Measurements from ENCODE around the gene ABCG1. TPM values are rescaled to one million over a fixed set of nuclear protein-coding genes. Genes with fewer than 3 reads are reported as not detected.

ABCG1 gene
- total and polyA plus RNA-seq, 2 of the 4 experiments (the other 2 are of a cell fraction) = 0.19 to 0.36 TPM

DNA sequence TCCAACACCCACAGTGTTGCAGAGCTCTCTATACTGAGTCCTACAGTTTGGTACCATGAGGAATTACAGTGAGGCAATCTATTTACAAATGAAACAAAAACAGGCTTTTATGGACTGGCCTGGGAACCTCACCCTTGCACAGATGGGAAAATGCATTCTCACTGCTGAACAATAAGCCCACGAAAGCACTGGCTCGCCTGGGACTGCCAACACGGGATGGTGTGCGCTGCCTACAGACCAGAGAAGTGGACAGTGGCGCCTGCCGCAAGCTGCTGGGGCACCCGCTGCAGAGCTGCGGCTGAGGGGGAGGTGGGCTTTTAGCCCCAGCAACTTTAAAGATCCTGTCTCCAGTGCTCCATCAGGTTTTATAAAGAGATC is 28.5 kb upstream of the ABCG1 start:
- dilution Hi-C loops (cut with HindIII; ENCODE audit: low sequenced_read_pairs, unreplicated experiment) = no loop called here
- H4K91ac ChIP-seq (ENCODE audit: insufficient read depth, low read depth, low read length) = no peak overlapping the region
- H3K4me1 ChIP-seq (ENCODE audit: control insufficient read depth, insufficient read depth, low read length) = no peaks in the 10 kb centered on the region; the same call in 1 of the 2 replicates
- H3K79me1 ChIP-seq (ENCODE audit: low read depth in 1 of 2, low read length in 2 of 2) = no peaks in the 10 kb centered on the region
- no peak overlapping the region for H2BK120ac ChIP-seq (ENCODE audit: low read depth, low read length)
- H2AFZ ChIP-seq (replicated peaks; ENCODE audit: low read length, poor library complexity) = no peak overlapping the region
- H2AK5ac ChIP-seq (ENCODE audit: low read depth, low read length) = no peak overlapping the region
- BruUV-seq (replicated peaks) = no TSS peak
- no peak overlapping the region for H3K9ac ChIP-seq (ENCODE audit: low read depth, low read length)
- H4K8ac ChIP-seq (ENCODE audit: low read depth in 2 of 2, low read length in 2 of 2) = no peak overlapping the region
- H4K5ac ChIP-seq (ENCODE audit: low read depth, low read length) = no peak overlapping the region
- no peak overlapping the region for H3K4ac ChIP-seq (ENCODE audit: low read depth, low read length)
- WGBS, 2 experiments (ENCODE audit: extremely low coverage in 2 of 2, insufficient read length in 1 of 2) = 80% methylated on average over 8 of the region's 8 CpGs; no CpG with 5 or more reads in 1 of the 2 experiments
- no peak for TF ChIP-seq CHD1 (IDR thresholded peaks at IDR 0.05; ENCODE audit: low read depth, low read length)
- no peak for TF ChIP-seq RFX5 (IDR thresholded peaks at IDR 0.05; ENCODE audit: low read depth, low read length)
- TF ChIP-seq RAD21 (IDR thresholded peaks at IDR 0.05; ENCODE audit: low read length) = no peak
- no peak for TF ChIP-seq MAFK (IDR thresholded peaks at IDR 0.05; ENCODE audit: low read depth, low read length)
- TF ChIP-seq MAZ (IDR thresholded peaks at IDR 0.05; ENCODE audit: borderline replicate concordance, low read depth, low read length) = no peak
- no peak for TF ChIP-seq CEBPB (IDR thresholded peaks at IDR 0.05; ENCODE audit: low read depth, low read length)
- TF ChIP-seq SMC3 (IDR thresholded peaks at IDR 0.05; ENCODE audit: low read depth, low read length) = no peak
- TF ChIP-seq, protein P1, sequence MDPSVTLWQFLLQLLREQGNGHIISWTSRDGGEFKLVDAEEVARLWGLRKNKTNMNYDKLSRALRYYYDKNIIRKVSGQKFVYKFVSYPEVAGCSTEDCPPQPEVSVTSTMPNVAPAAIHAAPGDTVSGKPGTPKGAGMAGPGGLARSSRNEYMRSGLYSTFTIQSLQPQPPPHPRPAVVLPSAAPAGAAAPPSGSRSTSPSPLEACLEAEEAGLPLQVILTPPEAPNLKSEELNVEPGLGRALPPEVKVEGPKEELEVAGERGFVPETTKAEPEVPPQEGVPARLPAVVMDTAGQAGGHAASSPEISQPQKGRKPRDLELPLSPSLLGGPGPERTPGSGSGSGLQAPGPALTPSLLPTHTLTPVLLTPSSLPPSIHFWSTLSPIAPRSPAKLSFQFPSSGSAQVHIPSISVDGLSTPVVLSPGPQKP (IDR thresholded peaks at IDR 0.05; ENCODE audit: borderline replicate concordance, low read depth, low read length) = no peak
- no peak for TF ChIP-seq RCOR1 (IDR thresholded peaks at IDR 0.05; ENCODE audit: insufficient replicate concordance, low read length)
- TF ChIP-seq NFE2L2 (IDR thresholded peaks at IDR 0.05; ENCODE audit: low read depth, low read length) = no peak
- no peak for TF ChIP-seq CTCF (conservative IDR thresholded peaks at IDR 0.05; ENCODE audit: low read depth, low read length)
- no peak for TF ChIP-seq POLR2A (IDR thresholded peaks at IDR 0.05; ENCODE audit: low read depth, low read length)
- no peak for TF ChIP-seq FOS (IDR thresholded peaks at IDR 0.05; ENCODE audit: low read depth, low read length)
- TF ChIP-seq MXI1 (IDR thresholded peaks at IDR 0.05; ENCODE audit: borderline replicate concordance, low read depth, low read length) = no peak
- TF ChIP-seq BHLHE40 (IDR thresholded peaks at IDR 0.05; ENCODE audit: low read depth, low read length) = no peak
- TF ChIP-seq, protein P2, sequence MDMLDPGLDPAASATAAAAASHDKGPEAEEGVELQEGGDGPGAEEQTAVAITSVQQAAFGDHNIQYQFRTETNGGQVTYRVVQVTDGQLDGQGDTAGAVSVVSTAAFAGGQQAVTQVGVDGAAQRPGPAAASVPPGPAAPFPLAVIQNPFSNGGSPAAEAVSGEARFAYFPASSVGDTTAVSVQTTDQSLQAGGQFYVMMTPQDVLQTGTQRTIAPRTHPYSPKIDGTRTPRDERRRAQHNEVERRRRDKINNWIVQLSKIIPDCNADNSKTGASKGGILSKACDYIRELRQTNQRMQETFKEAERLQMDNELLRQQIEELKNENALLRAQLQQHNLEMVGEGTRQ (IDR thresholded peaks at IDR 0.05; ENCODE audit: low read depth, low read length) = no peak
- H3K14ac ChIP-seq (replicated peaks; ENCODE audit: low read depth, low read length) = no peak overlapping the region
- H3K27me3 ChIP-seq (ENCODE audit: control insufficient read depth, insufficient read depth, low read length) = peaks cover 14% of the 10 kb centered on the region; the same call in 1 of the 2 replicates
- H2BK15ac ChIP-seq (ENCODE audit: low read depth, low read length) = no peak overlapping the region
- no peaks in the 10 kb centered on the region for H3K9me1 ChIP-seq (ENCODE audit: insufficient read depth, low read length)
- POLR2A ChIA-PET (ENCODE audit: unreplicated experiment) = no interaction called here
- H3K56ac ChIP-seq (ENCODE audit: extremely low read depth, insufficient read depth, low read length) = no peak overlapping the region
- no peak overlapping the region for H2AK9ac ChIP-seq (replicated peaks; ENCODE audit: low read depth, low read length, poor library complexity)
- no peak overlapping the region for H3K27ac ChIP-seq (ENCODE audit: insufficient read depth, low read length)
- no peak overlapping the region for H2BK20ac ChIP-seq (ENCODE audit: low read depth, low read length)
- no peak for DNase-seq
- H2BK5ac ChIP-seq (ENCODE audit: low read depth, low read length, poor library complexity, severe bottlenecking) = no peak overlapping the region
- H3K23ac ChIP-seq (ENCODE audit: low read depth, low read length) = no peak overlapping the region
- H3K9me3 ChIP-seq (ENCODE audit: control insufficient read depth, insufficient read depth, low read length) = no peaks in the 10 kb centered on the region
- in situ Hi-C loops (cut with MboI; ENCODE audit: low sequenced_read_pairs) = no loop called here
- H3K4me3 ChIP-seq (ENCODE audit: insufficient read depth, low read depth, low read length) = no peak overlapping the region
- H3K36me3 ChIP-seq (ENCODE audit: control insufficient read depth, insufficient read depth, low read length) = no peaks in the 10 kb centered on the region
- intact Hi-C loops (cut with micrococcal nuclease) = no loop called here
- CTCF ChIA-PET = no interaction called here
- no peak overlapping the region for H3K18ac ChIP-seq (ENCODE audit: low read depth, low read length)
- H3K4me2 ChIP-seq (ENCODE audit: low read depth, low read length) = no peak overlapping the region
- no peaks in the 10 kb centered on the region for H4K20me1 ChIP-seq (ENCODE audit: insufficient read depth, low read length)
- no peak for ATAC-seq (ENCODE audit: low read depth)
